Amniotic epithelial cell (primary cell): Measurements from ENCODE around the gene ATP5ME.

ENCODE experiments used
- DNase-seq: peaks from one replicate; pipeline ENCODE4 v3.0.0-alpha.2; 2010; ENCODE audit warnings: low read depth

Gene ATP5ME

GRCh38 chr4:666822-667544, 7.1 kb downstream of the ATP5ME start:
- DNase-seq: no peak

- DNase-seq: no peak
Observed at GRCh38 chr4:666436-666810, 7.7 kb downstream of the ATP5ME start.

- DNase-seq: no peak
Observed at GRCh38 chr4:665751-666435, 8.2 kb downstream of the ATP5ME start.

- DNase-seq: no peak
Observed at GRCh38 chr4:665381-665750, 8.7 kb downstream of the ATP5ME start.

- no peak for DNase-seq
Observed at GRCh38 chr4:664713-665231, 9.3 kb downstream of the ATP5ME start.

- DNase-seq: no peak
Observed at GRCh38 chr4:663438-664428, 10.3 kb downstream of the ATP5ME start.

GRCh38 chr4:663046-663437, 11.0 kb downstream of the ATP5ME start:
- DNase-seq: no peak

GRCh38 chr4:661881-662761, 12.0 kb downstream of the ATP5ME start:
- DNase-seq: no peak

GRCh38 chr4:661231-661630, 12.8 kb downstream of the ATP5ME start:
- no peak for DNase-seq

- DNase-seq: no peak
Observed at GRCh38 chr4:660401-660800, 13.7 kb downstream of the ATP5ME start.

- no peak for DNase-seq
Observed at GRCh38 chr4:659851-660250, 14.2 kb downstream of the ATP5ME start.

GRCh38 chr4:658681-659667, 15.1 kb downstream of the ATP5ME start:
- DNase-seq: no peak

- no peak for DNase-seq
Observed at GRCh38 chr4:657834-658667, 16.0 kb downstream of the ATP5ME start.

- DNase-seq: no peak
Observed at GRCh38 chr4:657338-657833, 16.7 kb downstream of the ATP5ME start.

- DNase-seq: no peak
Observed at GRCh38 chr4:656436-657337, 17.4 kb downstream of the ATP5ME start.

GRCh38 chr4:655464-656151, 18.5 kb downstream of the ATP5ME start:
- no peak for DNase-seq

- DNase-seq: no peak
Observed at GRCh38 chr4:654871-655463, 19.1 kb downstream of the ATP5ME start.
